ENCODE data around the gene C10orf67. TPM values are rescaled to one million over a fixed set of nuclear protein-coding genes. Genes with fewer than 3 reads are reported as not detected.
A peak's percentile ranks its signal among the peaks of the same experiment; 100 is the strongest.

The C10orf67 gene
- total RNA-seq, 1 experiment from 2014 or later, result 0.15 TPM

- BruUV-seq (replicated peaks), result no TSS peak
Observed at GRCh38 chr10:23331567-23332301, 12.9 kb downstream of the C10orf67 start.

GRCh38 chr10:23330948-23331347 lies 13.6 kb downstream of the C10orf67 start:
- Histone ChIP-seq H3K27me3 (ENCODE audit: low read length) (no peaks in the 10 kb centered on the region), H3K4me2 (ENCODE audit: low read length) (no peak overlapping the region), H3K36me3 (ENCODE audit: low read depth, low read length) (no peaks in the 10 kb centered on the region), H3K27ac (ENCODE audit: low read length) (no peak overlapping the region), H3F3A (ENCODE audit: low read length, unreplicated experiment) (no peaks in the 10 kb centered on the region), H3K9ac (ENCODE audit: low read length) (no peak overlapping the region), H3K4me1 (ENCODE audit: insufficient read depth, low read length) (peaks cover 10% of the 10 kb centered on the region), H2AFZ (ENCODE audit: low read length) (no peak overlapping the region), H4K20me1 (ENCODE audit: low read length) (no peaks in the 10 kb centered on the region), H3K4me3 (ENCODE audit: low read length) (no peak overlapping the region), H3K9me2 (replicated peaks; ENCODE audit: low read length) (no peaks in the 10 kb centered on the region), H3K79me2 (ENCODE audit: low read length) (no peaks in the 10 kb centered on the region), H3K9me3 (ENCODE audit: low read length) (no peaks in the 10 kb centered on the region)
- intact Hi-C loops (cut with micrococcal nuclease), result loop anchor here (5.0 kb wide), 1 partner anchor 181 kb away; no protein-coding TSS in a partner anchor
- ATAC-seq (no peak), DNase-seq (no peak)
- TF ChIP-seq EZH2phosphoT487 (IDR thresholded peaks at IDR 0.05; ENCODE audit: borderline replicate concordance, low read length), result no peak
- no peak for TF ChIP-seq CTCF (conservative IDR thresholded peaks at IDR 0.05; ENCODE audit: low read depth, low read length)
- no peak for TF ChIP-seq EZH2 (IDR thresholded peaks at IDR 0.05; ENCODE audit: low read length, unreplicated experiment)
- no TSS peak for BruUV-seq (replicated peaks)
- ChIA-PET POLR2A (ENCODE audit: unreplicated experiment) (no interaction called here), CTCF (no interaction called here)

More at GRCh38 chr10:23331567-23332301, 12.9 kb downstream of the C10orf67 start:
- DNase-seq (peak; percentile 90), ATAC-seq (peak; percentile 51)
- Histone ChIP-seq H3F3A (ENCODE audit: low read length, unreplicated experiment) (no peaks in the 10 kb centered on the region), H3K27me3 (ENCODE audit: low read length) (no peaks in the 10 kb centered on the region), H3K79me2 (ENCODE audit: low read length) (no peaks in the 10 kb centered on the region), H3K27ac (ENCODE audit: low read length) (peak overlapping the region; percentile 93), H3K4me2 (ENCODE audit: low read length) (peak overlapping the region; percentile 64), H3K9ac (ENCODE audit: low read length) (peak overlapping the region; percentile 72; the same call in 1 of the 2 replicates), H3K4me3 (ENCODE audit: low read length) (0 out of 2 replicates have a peak overlapping the region, but pooled peaks have one; percentile 13), H3K9me3 (ENCODE audit: low read length) (no peaks in the 10 kb centered on the region), H2AFZ (ENCODE audit: low read length) (no peak overlapping the region), H3K4me1 (ENCODE audit: insufficient read depth, low read length) (peaks cover 10% of the 10 kb centered on the region), H3K36me3 (ENCODE audit: low read depth, low read length) (no peaks in the 10 kb centered on the region), H4K20me1 (ENCODE audit: low read length) (no peaks in the 10 kb centered on the region), H3K9me2 (replicated peaks; ENCODE audit: low read length) (no peaks in the 10 kb centered on the region)
- TF ChIP-seq EZH2 (IDR thresholded peaks at IDR 0.05; ENCODE audit: low read length, unreplicated experiment) (no peak), EZH2phosphoT487 (IDR thresholded peaks at IDR 0.05; ENCODE audit: borderline replicate concordance, low read length) (no peak), CTCF (conservative IDR thresholded peaks at IDR 0.05; ENCODE audit: low read depth, low read length) (no peak)
- intact Hi-C loops (cut with micrococcal nuclease), result loop anchor here (5.0 kb wide), 1 partner anchor 181 kb away; no protein-coding TSS in a partner anchor
- POLR2A ChIA-PET (ENCODE audit: unreplicated experiment), result no interaction called here
- CTCF ChIA-PET, result no interaction called here
